Measurements from ENCODE around the gene IL1F10.

The IL1F10 gene

DNA sequence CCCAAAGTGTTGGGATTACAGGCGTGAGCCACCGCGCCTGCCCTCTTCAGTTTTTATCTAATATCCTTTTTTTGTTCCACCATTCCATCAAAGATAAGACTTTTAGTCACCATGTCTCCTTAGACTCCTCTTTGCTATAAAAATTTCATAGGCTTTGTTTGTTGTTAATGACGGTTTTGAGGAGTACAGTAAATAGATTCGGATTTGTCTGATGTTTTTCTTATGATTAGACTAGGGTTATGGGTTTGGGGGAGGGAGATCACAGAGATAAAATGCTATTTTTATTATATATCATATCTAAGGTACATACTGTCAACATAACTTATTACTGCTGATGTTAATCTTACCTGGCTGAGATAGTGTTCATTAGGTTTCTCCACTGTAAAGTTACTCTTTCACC is 21.3 kb upstream of the IL1F10 start:
- no peaks in the 10 kb centered on the region for H3K9me3 ChIP-seq (ENCODE audit: control insufficient read depth, insufficient read depth, low read depth, low read length)
- H3K4me3 ChIP-seq (ENCODE audit: low read depth, low read length) = no peak overlapping the region
- no peaks in the 10 kb centered on the region for H3K4me1 ChIP-seq (ENCODE audit: control insufficient read depth, insufficient read depth, low read length)
- no peak overlapping the region for H3K27ac ChIP-seq (ENCODE audit: extremely low read depth, low read depth, low read length)
- ChIA-PET CTCF (no interaction called here), POLR2A (no interaction called here)
- no peaks in the 10 kb centered on the region for H3K36me3 ChIP-seq (ENCODE audit: control insufficient read depth in 2 of 2, insufficient read depth in 1 of 2, low read length in 2 of 2)
- TF ChIP-seq FEZF1 (tag by site-specific recombination; IDR thresholded peaks at IDR 0.05) (0 out of 2 replicates have a peak, but pooled peaks have one; percentile 18), ZNF335 (tag by site-specific recombination; conservative IDR thresholded peaks at IDR 0.05) (peak; percentile 4; the same call in 1 of the 2 replicates), GFI1B (tag by site-specific recombination; IDR thresholded peaks at IDR 0.05) (no peak), ZNF433 (tag by site-specific recombination; IDR thresholded peaks at IDR 0.05; ENCODE audit: low read depth) (no peak), IKZF3 (tag by site-specific recombination; IDR thresholded peaks at IDR 0.05) (no peak), ZNF501 (tag by site-specific recombination; IDR thresholded peaks at IDR 0.05) (no peak), ZNF266 (tag by site-specific recombination; IDR thresholded peaks at IDR 0.05; ENCODE audit: low read depth) (no peak), WT1 (tag by site-specific recombination; IDR thresholded peaks at IDR 0.05) (peak; percentile 50), ZNF555 (tag by site-specific recombination; conservative IDR thresholded peaks at IDR 0.05) (no peak), KLF16 (tag by site-specific recombination; IDR thresholded peaks at IDR 0.05) (no peak), ZNF416 (tag by site-specific recombination; IDR thresholded peaks at IDR 0.05) (no peak), ZNF132 (tag by site-specific recombination; IDR thresholded peaks at IDR 0.05; ENCODE audit: borderline replicate concordance) (no peak), ZNF24 (tag by site-specific recombination; IDR thresholded peaks at IDR 0.05) (no peak), ZNF174 (tag by site-specific recombination; IDR thresholded peaks at IDR 0.05) (no peak), ZNF473 (tag by site-specific recombination; IDR thresholded peaks at IDR 0.05) (no peak), ZXDB (tag by site-specific recombination; IDR thresholded peaks at IDR 0.05) (0 out of 2 replicates have a peak, but pooled peaks have one; percentile 23)
- TF ChIP-seq, protein P1, sequence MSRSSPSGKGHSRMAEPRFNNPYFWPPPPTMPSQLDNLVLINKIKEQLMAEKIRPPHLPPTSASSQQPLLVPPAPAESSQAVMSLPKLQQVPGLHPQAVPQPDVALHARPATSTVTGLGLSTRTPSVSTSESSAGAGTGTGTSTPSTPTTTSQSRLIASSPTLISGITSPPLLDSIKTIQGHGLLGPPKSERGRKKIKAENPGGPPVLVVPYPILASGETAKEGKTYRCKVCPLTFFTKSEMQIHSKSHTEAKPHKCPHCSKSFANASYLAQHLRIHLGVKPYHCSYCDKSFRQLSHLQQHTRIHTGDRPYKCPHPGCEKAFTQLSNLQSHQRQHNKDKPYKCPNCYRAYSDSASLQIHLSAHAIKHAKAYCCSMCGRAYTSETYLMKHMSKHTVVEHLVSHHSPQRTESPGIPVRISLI (tag by site-specific recombination; IDR thresholded peaks at IDR 0.05) = no peak
- TF ChIP-seq, protein P2, sequence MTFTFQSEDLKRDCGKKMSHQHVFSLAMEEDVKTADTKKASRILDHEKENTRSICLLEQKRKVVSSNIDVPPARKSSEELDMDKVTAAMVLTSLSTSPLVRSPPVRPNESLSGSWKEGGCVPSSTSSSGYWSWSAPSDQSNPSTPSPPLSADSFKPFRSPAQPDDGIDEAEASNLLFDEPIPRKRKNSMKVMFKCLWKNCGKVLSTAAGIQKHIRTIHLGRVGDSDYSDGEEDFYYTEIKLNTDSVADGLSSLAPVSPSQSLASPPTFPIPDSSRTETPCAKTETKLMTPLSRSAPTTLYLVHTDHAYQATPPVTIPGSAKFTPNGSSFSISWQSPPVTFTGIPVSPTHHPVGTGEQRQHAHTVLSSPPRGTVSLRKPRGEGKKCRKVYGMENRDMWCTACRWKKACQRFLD (tag by site-specific recombination; IDR thresholded peaks at IDR 0.05) = no peak
- TF ChIP-seq, protein P3, sequence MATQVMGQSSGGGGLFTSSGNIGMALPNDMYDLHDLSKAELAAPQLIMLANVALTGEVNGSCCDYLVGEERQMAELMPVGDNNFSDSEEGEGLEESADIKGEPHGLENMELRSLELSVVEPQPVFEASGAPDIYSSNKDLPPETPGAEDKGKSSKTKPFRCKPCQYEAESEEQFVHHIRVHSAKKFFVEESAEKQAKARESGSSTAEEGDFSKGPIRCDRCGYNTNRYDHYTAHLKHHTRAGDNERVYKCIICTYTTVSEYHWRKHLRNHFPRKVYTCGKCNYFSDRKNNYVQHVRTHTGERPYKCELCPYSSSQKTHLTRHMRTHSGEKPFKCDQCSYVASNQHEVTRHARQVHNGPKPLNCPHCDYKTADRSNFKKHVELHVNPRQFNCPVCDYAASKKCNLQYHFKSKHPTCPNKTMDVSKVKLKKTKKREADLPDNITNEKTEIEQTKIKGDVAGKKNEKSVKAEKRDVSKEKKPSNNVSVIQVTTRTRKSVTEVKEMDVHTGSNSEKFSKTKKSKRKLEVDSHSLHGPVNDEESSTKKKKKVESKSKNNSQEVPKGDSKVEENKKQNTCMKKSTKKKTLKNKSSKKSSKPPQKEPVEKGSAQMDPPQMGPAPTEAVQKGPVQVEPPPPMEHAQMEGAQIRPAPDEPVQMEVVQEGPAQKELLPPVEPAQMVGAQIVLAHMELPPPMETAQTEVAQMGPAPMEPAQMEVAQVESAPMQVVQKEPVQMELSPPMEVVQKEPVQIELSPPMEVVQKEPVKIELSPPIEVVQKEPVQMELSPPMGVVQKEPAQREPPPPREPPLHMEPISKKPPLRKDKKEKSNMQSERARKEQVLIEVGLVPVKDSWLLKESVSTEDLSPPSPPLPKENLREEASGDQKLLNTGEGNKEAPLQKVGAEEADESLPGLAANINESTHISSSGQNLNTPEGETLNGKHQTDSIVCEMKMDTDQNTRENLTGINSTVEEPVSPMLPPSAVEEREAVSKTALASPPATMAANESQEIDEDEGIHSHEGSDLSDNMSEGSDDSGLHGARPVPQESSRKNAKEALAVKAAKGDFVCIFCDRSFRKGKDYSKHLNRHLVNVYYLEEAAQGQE (tag by site-specific recombination; IDR thresholded peaks at IDR 0.05) = no peak
- TF ChIP-seq, protein P4, sequence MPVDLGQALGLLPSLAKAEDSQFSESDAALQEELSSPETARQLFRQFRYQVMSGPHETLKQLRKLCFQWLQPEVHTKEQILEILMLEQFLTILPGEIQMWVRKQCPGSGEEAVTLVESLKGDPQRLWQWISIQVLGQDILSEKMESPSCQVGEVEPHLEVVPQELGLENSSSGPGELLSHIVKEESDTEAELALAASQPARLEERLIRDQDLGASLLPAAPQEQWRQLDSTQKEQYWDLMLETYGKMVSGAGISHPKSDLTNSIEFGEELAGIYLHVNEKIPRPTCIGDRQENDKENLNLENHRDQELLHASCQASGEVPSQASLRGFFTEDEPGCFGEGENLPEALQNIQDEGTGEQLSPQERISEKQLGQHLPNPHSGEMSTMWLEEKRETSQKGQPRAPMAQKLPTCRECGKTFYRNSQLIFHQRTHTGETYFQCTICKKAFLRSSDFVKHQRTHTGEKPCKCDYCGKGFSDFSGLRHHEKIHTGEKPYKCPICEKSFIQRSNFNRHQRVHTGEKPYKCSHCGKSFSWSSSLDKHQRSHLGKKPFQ (tag by site-specific recombination; IDR thresholded peaks at IDR 0.05) = no peak
- TF ChIP-seq, protein P5, sequence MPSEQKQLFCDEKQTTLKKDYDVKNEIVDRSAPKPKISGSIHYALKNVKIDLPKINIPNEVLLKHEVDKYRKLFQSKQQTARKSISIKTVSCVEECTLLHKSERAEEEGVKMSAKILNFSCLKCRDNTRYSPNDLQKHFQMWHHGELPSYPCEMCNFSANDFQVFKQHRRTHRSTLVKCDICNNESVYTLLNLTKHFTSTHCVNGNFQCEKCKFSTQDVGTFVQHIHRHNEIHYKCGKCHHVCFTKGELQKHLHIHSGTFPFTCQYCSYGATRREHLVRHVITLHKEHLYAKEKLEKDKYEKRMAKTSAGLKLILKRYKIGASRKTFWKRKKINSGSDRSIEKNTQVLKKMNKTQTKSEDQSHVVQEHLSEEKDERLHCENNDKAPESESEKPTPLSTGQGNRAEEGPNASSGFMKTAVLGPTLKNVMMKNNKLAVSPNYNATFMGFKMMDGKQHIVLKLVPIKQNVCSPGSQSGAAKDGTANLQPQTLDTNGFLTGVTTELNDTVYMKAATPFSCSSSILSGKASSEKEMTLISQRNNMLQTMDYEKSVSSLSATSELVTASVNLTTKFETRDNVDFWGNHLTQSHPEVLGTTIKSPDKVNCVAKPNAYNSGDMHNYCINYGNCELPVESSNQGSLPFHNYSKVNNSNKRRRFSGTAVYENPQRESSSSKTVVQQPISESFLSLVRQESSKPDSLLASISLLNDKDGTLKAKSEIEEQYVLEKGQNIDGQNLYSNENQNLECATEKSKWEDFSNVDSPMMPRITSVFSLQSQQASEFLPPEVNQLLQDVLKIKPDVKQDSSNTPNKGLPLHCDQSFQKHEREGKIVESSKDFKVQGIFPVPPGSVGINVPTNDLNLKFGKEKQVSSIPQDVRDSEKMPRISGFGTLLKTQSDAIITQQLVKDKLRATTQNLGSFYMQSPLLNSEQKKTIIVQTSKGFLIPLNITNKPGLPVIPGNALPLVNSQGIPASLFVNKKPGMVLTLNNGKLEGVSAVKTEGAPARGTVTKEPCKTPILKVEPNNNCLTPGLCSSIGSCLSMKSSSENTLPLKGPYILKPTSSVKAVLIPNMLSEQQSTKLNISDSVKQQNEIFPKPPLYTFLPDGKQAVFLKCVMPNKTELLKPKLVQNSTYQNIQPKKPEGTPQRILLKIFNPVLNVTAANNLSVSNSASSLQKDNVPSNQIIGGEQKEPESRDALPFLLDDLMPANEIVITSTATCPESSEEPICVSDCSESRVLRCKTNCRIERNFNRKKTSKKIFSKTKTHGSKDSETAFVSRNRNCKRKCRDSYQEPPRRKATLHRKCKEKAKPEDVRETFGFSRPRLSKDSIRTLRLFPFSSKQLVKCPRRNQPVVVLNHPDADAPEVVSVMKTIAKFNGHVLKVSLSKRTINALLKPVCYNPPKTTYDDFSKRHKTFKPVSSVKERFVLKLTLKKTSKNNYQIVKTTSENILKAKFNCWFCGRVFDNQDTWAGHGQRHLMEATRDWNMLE (tag by site-specific recombination; conservative IDR thresholded peaks at IDR 0.05; ENCODE audit: low read depth) = no peak
- TF ChIP-seq, protein P6, sequence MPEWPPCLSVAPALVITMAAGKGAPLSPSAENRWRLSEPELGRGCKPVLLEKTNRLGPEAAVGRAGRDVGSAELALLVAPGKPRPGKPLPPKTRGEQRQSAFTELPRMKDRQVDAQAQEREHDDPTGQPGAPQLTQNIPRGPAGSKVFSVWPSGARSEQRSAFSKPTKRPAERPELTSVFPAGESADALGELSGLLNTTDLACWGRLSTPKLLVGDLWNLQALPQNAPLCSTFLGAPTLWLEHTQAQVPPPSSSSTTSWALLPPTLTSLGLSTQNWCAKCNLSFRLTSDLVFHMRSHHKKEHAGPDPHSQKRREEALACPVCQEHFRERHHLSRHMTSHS (tag by site-specific recombination; IDR thresholded peaks at IDR 0.05) = no peak
- TF ChIP-seq, protein P7, sequence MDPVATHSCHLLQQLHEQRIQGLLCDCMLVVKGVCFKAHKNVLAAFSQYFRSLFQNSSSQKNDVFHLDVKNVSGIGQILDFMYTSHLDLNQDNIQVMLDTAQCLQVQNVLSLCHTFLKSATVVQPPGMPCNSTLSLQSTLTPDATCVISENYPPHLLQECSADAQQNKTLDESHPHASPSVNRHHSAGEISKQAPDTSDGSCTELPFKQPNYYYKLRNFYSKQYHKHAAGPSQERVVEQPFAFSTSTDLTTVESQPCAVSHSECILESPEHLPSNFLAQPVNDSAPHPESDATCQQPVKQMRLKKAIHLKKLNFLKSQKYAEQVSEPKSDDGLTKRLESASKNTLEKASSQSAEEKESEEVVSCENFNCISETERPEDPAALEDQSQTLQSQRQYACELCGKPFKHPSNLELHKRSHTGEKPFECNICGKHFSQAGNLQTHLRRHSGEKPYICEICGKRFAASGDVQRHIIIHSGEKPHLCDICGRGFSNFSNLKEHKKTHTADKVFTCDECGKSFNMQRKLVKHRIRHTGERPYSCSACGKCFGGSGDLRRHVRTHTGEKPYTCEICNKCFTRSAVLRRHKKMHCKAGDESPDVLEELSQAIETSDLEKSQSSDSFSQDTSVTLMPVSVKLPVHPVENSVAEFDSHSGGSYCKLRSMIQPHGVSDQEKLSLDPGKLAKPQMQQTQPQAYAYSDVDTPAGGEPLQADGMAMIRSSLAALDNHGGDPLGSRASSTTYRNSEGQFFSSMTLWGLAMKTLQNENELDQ (tag by site-specific recombination; IDR thresholded peaks at IDR 0.05; ENCODE audit: low read depth) = no peak
